ENCODE measurements around the gene TIMM22.
"Not testable (repeated sequence)": the region's sequence is repeated elsewhere in the genome, so short reads cannot be mapped to it uniquely, and the experiment has no call there.

TIMM22 gene

GRCh38 chr17:951325-952132, 45.4 kb upstream of the TIMM22 start:
- TF ChIP-seq, protein P1, sequence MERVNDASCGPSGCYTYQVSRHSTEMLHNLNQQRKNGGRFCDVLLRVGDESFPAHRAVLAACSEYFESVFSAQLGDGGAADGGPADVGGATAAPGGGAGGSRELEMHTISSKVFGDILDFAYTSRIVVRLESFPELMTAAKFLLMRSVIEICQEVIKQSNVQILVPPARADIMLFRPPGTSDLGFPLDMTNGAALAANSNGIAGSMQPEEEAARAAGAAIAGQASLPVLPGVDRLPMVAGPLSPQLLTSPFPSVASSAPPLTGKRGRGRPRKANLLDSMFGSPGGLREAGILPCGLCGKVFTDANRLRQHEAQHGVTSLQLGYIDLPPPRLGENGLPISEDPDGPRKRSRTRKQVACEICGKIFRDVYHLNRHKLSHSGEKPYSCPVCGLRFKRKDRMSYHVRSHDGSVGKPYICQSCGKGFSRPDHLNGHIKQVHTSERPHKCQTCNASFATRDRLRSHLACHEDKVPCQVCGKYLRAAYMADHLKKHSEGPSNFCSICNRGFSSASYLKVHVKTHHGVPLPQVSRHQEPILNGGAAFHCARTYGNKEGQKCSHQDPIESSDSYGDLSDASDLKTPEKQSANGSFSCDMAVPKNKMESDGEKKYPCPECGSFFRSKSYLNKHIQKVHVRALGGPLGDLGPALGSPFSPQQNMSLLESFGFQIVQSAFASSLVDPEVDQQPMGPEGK (CRISPR knock-in tag; IDR thresholded peaks at IDR 0.05; ENCODE audit: borderline replicate concordance): 0 out of 2 replicates have a peak, but pooled peaks have one; percentile 68
- TF ChIP-seq TOX (CRISPR knock-in tag; IDR thresholded peaks at IDR 0.05; ENCODE audit: borderline replicate concordance): no peak
- peak; percentile 29; the same call in 1 of the 2 replicates for TF ChIP-seq ISL1 (CRISPR knock-in tag; IDR thresholded peaks at IDR 0.05)
- TF ChIP-seq CREB5 (CRISPR knock-in tag; IDR thresholded peaks at IDR 0.05; ENCODE audit: low read depth): peak; percentile 63; the same call in 1 of the 2 replicates
- ATAC-seq: peak; percentile 93

- ATAC-seq: not testable (repeated sequence)
These were observed 44.3 kb upstream of the TIMM22 start for GRCh38 chr17:952592-952991.

- no peak for ATAC-seq
- no peak for TF ChIP-seq ZNF8 (CRISPR knock-in tag; IDR thresholded peaks at IDR 0.05)
- TF ChIP-seq CREB5 (CRISPR knock-in tag; IDR thresholded peaks at IDR 0.05; ENCODE audit: low read depth): no peak
- TF ChIP-seq, protein P1 (CRISPR knock-in tag; IDR thresholded peaks at IDR 0.05; ENCODE audit: borderline replicate concordance): no peak
- TF ChIP-seq, protein P2, sequence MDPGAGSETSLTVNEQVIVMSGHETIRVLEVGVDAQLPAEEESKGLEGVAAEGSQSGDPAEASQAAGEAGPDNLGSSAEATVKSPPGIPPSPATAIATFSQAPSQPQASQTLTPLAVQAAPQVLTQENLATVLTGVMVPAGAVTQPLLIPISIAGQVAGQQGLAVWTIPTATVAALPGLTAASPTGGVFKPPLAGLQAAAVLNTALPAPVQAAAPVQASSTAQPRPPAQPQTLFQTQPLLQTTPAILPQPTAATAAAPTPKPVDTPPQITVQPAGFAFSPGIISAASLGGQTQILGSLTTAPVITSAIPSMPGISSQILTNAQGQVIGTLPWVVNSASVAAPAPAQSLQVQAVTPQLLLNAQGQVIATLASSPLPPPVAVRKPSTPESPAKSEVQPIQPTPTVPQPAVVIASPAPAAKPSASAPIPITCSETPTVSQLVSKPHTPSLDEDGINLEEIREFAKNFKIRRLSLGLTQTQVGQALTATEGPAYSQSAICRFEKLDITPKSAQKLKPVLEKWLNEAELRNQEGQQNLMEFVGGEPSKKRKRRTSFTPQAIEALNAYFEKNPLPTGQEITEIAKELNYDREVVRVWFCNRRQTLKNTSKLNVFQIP (CRISPR knock-in tag; IDR thresholded peaks at IDR 0.05; ENCODE audit: borderline replicate concordance, low read depth): no peak
- TF ChIP-seq ZNF70 (CRISPR knock-in tag; IDR thresholded peaks at IDR 0.05): no peak
- TF ChIP-seq ESRRG (CRISPR knock-in tag; IDR thresholded peaks at IDR 0.05): no peak
- TF ChIP-seq ZFP3 (CRISPR knock-in tag; IDR thresholded peaks at IDR 0.05): no peak
- no peak for TF ChIP-seq PPARA (CRISPR knock-in tag; IDR thresholded peaks at IDR 0.05; ENCODE audit: borderline replicate concordance)
- TF ChIP-seq CSDC2 (CRISPR knock-in tag; IDR thresholded peaks at IDR 0.05): no peak
These were observed 43.2 kb upstream of the TIMM22 start for GRCh38 chr17:953767-954166.

- no peak for ATAC-seq
- no peak for TF ChIP-seq CREB5 (CRISPR knock-in tag; IDR thresholded peaks at IDR 0.05; ENCODE audit: low read depth)
- no peak for TF ChIP-seq OSR1 (CRISPR knock-in tag; IDR thresholded peaks at IDR 0.05)
- TF ChIP-seq, protein P1 (CRISPR knock-in tag; IDR thresholded peaks at IDR 0.05; ENCODE audit: borderline replicate concordance): no peak
- TF ChIP-seq, protein P3, sequence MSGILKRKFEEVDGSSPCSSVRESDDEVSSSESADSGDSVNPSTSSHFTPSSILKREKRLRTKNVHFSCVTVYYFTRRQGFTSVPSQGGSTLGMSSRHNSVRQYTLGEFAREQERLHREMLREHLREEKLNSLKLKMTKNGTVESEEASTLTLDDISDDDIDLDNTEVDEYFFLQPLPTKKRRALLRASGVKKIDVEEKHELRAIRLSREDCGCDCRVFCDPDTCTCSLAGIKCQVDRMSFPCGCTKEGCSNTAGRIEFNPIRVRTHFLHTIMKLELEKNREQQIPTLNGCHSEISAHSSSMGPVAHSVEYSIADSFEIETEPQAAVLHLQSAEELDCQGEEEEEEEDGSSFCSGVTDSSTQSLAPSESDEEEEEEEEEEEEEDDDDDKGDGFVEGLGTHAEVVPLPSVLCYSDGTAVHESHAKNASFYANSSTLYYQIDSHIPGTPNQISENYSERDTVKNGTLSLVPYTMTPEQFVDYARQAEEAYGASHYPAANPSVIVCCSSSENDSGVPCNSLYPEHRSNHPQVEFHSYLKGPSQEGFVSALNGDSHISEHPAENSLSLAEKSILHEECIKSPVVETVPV (CRISPR knock-in tag; IDR thresholded peaks at IDR 0.05): no peak
- TF ChIP-seq GLIS3 (CRISPR knock-in tag; IDR thresholded peaks at IDR 0.05): no peak
- TF ChIP-seq ARNTL (CRISPR knock-in tag; IDR thresholded peaks at IDR 0.05; ENCODE audit: borderline replicate concordance, low read depth): no peak
These were observed 42.3 kb upstream of the TIMM22 start for GRCh38 chr17:954431-955164.
